ENCODE results near the gene RPS6KC1.

DNA sequence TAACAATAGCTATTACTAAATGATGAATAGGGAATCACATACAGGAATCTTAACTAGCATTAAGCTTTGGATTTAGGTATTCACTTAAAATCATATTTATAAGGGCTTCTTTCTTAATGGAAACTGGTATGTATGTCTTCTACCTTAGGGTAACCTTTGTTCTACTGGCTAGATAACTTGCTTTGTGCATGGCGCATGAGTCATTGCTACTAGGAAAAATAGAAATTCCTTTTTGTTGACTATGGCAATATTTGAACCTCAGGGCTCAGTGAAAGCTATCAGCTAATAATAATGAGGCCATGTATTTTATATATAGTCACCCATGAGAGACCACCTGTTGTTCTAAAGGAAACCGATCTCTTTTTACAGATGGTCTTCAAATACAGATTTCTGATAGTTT is 72.5 kb downstream of the RPS6KC1 start:
- TF ChIP-seq, protein P1, sequence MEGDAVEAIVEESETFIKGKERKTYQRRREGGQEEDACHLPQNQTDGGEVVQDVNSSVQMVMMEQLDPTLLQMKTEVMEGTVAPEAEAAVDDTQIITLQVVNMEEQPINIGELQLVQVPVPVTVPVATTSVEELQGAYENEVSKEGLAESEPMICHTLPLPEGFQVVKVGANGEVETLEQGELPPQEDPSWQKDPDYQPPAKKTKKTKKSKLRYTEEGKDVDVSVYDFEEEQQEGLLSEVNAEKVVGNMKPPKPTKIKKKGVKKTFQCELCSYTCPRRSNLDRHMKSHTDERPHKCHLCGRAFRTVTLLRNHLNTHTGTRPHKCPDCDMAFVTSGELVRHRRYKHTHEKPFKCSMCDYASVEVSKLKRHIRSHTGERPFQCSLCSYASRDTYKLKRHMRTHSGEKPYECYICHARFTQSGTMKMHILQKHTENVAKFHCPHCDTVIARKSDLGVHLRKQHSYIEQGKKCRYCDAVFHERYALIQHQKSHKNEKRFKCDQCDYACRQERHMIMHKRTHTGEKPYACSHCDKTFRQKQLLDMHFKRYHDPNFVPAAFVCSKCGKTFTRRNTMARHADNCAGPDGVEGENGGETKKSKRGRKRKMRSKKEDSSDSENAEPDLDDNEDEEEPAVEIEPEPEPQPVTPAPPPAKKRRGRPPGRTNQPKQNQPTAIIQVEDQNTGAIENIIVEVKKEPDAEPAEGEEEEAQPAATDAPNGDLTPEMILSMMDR (IDR thresholded peaks at IDR 0.05), result no peak
- no peak for TF ChIP-seq POLR2A (IDR thresholded peaks at IDR 0.05)
- TF ChIP-seq POLR2AphosphoS5 (IDR thresholded peaks at IDR 0.05), result no peak
- no peak for TF ChIP-seq EP300 (IDR thresholded peaks at IDR 0.05)

All from sigmoid colon (tissue), 4 donors.